GM12891 (cell line): ENCODE measurements around the gene PPP1R13B.

Experiments used
- DNase-seq: peaks from one replicate; pipeline ENCODE4 v3.0.0; 2011; ENCODE audit warnings: low spot score; ENCODE audit not compliant: insufficient read length
- FAIRE-seq: peaks from 2 replicates; lab custom pipeline; 2011; peaks lifted over from hg19 to GRCh38; lab: Jason Lieb, UNC
- PAX5 ChIP-seq: IDR thresholded peaks from 2 replicates; pipeline ENCODE4 v1.6.1; 2011; ENCODE audit warnings: low read length, moderate library complexity, mild to moderate bottlenecking; ENCODE audit not compliant: insufficient read depth, severe bottlenecking
- POLR2A ChIP-seq: IDR thresholded peaks from 2 replicates; pipeline ENCODE4 v1.6.1; 2011; ENCODE audit warnings: low read depth, low read length, control low read depth
- POLR2AphosphoS5 ChIP-seq: IDR thresholded peaks from 2 replicates; pipeline ENCODE4 v1.6.1; 2011; ENCODE audit warnings: low read depth, low read length, control low read depth
- POU2F2 ChIP-seq: IDR thresholded peaks from 2 replicates; pipeline ENCODE4 v1.6.1; 2011; ENCODE audit warnings: low read depth, mild to moderate bottlenecking, control low read depth, low read length, moderate library complexity
- SPI1 ChIP-seq: IDR thresholded peaks from 2 replicates; pipeline ENCODE4 v1.6.1; 2011; ENCODE audit warnings: low read depth, low read length, control low read depth
- TAF1 ChIP-seq: IDR thresholded peaks from 2 replicates; pipeline ENCODE4 v1.6.1; 2011; ENCODE audit warnings: low read depth, low read length, control low read depth

PPP1R13B gene

GRCh38 chr14:103881268-103882201 lies 34.2 kb upstream of the PPP1R13B start:
- no peak for DNase-seq

GRCh38 chr14:103880348-103881267 lies 33.2 kb upstream of the PPP1R13B start:
- no peak for DNase-seq
- TF ChIP-seq POU2F2 = no peak
- no peak for TF ChIP-seq TAF1
- no peak for TF ChIP-seq POLR2AphosphoS5
- TF ChIP-seq PAX5 = no peak
- no peak for TF ChIP-seq SPI1
- no peak for TF ChIP-seq POLR2A
- FAIRE-seq = no peak

More at GRCh38 chr14:103881268-103882201, 34.2 kb upstream of the PPP1R13B start:
- TF ChIP-seq POLR2AphosphoS5 (no peak), PAX5 (no peak), SPI1 (no peak), TAF1 (no peak), POU2F2 (no peak), POLR2A (no peak)
- no peak for FAIRE-seq

- DNase-seq (no peak), FAIRE-seq (no peak)
- no peak for TF ChIP-seq PAX5
- no peak for TF ChIP-seq POU2F2
- TF ChIP-seq TAF1 = no peak
- no peak for TF ChIP-seq POLR2A
- TF ChIP-seq POLR2AphosphoS5 = no peak
- no peak for TF ChIP-seq SPI1
These were observed 32.4 kb upstream of the PPP1R13B start for GRCh38 chr14:103879570-103880347.

- FAIRE-seq (peak; percentile 68), DNase-seq (no peak)
- TF ChIP-seq PAX5 = no peak
- no peak for TF ChIP-seq POLR2A
- TF ChIP-seq TAF1 = no peak
- TF ChIP-seq SPI1 = no peak
- TF ChIP-seq POLR2AphosphoS5 = no peak
- no peak for TF ChIP-seq POU2F2
These were observed 31.8 kb upstream of the PPP1R13B start for GRCh38 chr14:103879118-103879569.

GRCh38 chr14:103878180-103878579 lies 30.8 kb upstream of the PPP1R13B start:
- no peak for FAIRE-seq
- TF ChIP-seq POLR2A = no peak
- DNase-seq = no peak

- DNase-seq (no peak), FAIRE-seq (peak; percentile 72)
- TF ChIP-seq POLR2AphosphoS5 (no peak), SPI1 (peak; percentile 17; the same call in 1 of the 2 replicates), POU2F2 (no peak), TAF1 (no peak), PAX5 (no peak)
These were observed 27.6 kb upstream of the PPP1R13B start for GRCh38 chr14:103875010-103875409.

- FAIRE-seq = peak; percentile 58
- DNase-seq = no peak
- no peak for TF ChIP-seq TAF1
- no peak for TF ChIP-seq SPI1
- no peak for TF ChIP-seq POLR2A
- TF ChIP-seq POU2F2 = no peak
- TF ChIP-seq PAX5 = no peak
- TF ChIP-seq POLR2AphosphoS5 = no peak
These were observed 25.2 kb upstream of the PPP1R13B start for GRCh38 chr14:103872481-103873113.

GRCh38 chr14:103871596-103872480 lies 24.5 kb upstream of the PPP1R13B start:
- DNase-seq = peak; percentile 91
- peak; percentile 92 for FAIRE-seq
- TF ChIP-seq TAF1 (no peak), PAX5 (no peak)
